ENCODE data around the gene P2RX4.

P2RX4 gene

DNA sequence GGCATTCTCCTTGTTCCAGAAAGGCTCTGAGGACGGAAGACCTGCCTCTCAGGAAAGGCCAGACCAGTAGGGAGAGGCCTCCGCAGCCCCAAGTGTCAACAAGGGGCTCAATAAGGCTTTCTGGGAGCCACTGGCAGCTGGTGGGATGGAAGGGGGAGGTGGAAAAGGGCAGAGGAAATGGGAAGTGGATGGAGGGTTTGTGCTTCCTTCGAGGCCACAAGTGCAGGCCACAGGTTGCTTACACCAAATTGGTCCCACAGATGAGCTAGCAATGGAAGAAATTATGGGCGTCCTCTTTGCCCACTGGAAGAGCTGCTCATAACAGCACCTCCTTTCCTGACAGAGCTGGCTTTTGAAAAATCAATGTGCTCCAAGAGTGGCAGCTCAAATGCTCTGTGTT, 28.2 kb downstream of the P2RX4 start:
- POLR2A ChIA-PET: interaction anchor here (0.6 to 1.5 kb wide), 2 partner anchors 20 to 70 kb away, joined by 3 read pairs; no protein-coding TSS in a partner anchor
- no peak for DNase-seq (ENCODE audit: extremely low spot score)
- TF ChIP-seq, protein P1, sequence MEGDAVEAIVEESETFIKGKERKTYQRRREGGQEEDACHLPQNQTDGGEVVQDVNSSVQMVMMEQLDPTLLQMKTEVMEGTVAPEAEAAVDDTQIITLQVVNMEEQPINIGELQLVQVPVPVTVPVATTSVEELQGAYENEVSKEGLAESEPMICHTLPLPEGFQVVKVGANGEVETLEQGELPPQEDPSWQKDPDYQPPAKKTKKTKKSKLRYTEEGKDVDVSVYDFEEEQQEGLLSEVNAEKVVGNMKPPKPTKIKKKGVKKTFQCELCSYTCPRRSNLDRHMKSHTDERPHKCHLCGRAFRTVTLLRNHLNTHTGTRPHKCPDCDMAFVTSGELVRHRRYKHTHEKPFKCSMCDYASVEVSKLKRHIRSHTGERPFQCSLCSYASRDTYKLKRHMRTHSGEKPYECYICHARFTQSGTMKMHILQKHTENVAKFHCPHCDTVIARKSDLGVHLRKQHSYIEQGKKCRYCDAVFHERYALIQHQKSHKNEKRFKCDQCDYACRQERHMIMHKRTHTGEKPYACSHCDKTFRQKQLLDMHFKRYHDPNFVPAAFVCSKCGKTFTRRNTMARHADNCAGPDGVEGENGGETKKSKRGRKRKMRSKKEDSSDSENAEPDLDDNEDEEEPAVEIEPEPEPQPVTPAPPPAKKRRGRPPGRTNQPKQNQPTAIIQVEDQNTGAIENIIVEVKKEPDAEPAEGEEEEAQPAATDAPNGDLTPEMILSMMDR (IDR thresholded peaks at IDR 0.05; ENCODE audit: control extremely low read depth, extremely low read depth, low read depth, missing control alignments): no peak
- CTCF ChIA-PET: interaction anchor here (1.0 to 4.6 kb wide), 5 partner anchors 8 to 261 kb away, joined by 3 to 40 read pairs (median 8); no protein-coding TSS in a partner anchor

DNA sequence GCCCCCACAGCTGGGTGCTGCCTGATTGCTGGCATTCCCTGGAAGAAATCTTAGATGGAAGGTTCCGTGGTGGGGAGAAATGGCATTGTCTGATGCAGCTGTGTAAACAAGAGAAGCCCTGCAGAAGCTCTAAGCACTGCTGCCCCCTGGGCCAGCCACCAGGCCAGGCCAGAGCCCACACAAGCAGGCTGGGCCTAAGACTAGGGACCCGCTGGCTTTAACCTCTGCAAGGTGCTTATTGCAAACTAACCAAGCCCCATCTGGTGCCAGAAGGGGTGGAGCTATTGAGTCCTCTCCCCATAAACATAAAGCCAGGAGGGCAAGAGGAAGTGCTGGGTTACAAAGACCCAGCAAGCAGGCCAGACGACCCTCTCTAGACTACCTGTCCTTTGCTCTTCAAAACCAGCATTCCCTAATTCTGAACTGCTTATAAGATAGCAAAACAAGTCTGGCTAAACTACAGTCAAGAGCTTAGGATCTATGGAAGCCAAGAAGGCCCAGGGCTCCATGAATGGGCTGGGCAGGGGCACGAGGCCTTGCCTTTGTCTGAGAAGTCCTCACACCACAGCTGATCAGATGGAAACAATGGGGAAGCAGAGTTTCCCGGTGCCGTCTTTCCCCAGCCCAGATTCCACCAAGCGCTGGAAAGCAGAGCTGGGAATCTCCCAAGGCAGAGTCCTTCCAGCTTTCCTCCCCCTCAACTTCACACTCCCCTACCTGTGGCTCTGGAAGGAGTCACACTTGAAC, 28.8 kb downstream of the P2RX4 start:
- ChIA-PET CTCF (interaction anchor here (0.6 to 4.6 kb wide), 12 partner anchors 9 to 261 kb away, joined by 3 to 40 read pairs (median 4); no protein-coding TSS in a partner anchor), POLR2A (interaction anchor here (1.1 to 1.6 kb wide), 3 partner anchors 10 to 1038 kb away, joined by 3 to 4 read pairs (median 3); partner anchors contain the start of gene RPLP0)
- DNase-seq (ENCODE audit: extremely low spot score): no peak

DNA sequence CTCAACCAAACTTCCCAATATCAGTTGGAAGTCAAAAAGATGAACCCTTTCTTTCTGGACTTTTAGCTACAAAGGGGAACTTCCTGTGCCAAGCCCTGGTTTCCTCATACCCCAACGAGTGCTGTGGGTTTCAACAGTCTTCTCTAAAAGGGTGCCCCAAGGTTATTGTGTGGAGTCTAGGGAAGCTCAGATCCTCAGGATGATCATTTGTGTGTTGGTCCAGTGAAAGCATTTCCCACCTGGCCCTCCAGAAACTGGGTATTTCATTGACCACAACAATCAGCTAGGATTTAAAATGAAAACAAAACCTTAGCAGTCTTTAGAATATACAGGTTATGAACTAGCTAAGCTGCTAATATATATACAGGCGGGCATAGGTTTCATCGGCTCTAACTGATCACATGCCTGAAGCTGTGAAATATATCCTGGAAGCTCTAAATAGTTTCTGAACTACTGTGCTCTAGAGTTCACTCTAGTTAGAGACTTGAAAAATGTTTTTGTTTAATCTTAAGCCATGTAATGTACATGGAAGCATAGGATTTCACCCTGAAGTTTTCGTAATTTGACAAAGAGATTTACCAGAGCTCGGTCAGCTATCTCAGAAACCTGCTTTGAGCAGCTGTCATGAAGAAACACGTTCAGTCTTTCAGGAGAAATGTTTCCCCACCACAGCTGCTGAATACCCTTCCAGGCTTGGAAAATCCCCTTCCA, 29.6 kb downstream of the P2RX4 start:
- TF ChIP-seq, protein P1 (IDR thresholded peaks at IDR 0.05; ENCODE audit: control extremely low read depth, extremely low read depth, low read depth, missing control alignments): no peak
- ChIA-PET POLR2A (interaction anchor here (1.1 to 1.6 kb wide), 3 partner anchors 10 to 1038 kb away, joined by 3 to 4 read pairs (median 3); partner anchors contain the start of gene RPLP0), CTCF (interaction anchor here (0.6 to 4.6 kb wide), 12 partner anchors 9 to 260 kb away, joined by 3 to 40 read pairs (median 4); no protein-coding TSS in a partner anchor)
- DNase-seq (ENCODE audit: extremely low spot score): no peak

More for the DNA sequence above, 28.8 kb downstream of the P2RX4 start:
- TF ChIP-seq, protein P1 (IDR thresholded peaks at IDR 0.05; ENCODE audit: control extremely low read depth, extremely low read depth, low read depth, missing control alignments): no peak

DNA sequence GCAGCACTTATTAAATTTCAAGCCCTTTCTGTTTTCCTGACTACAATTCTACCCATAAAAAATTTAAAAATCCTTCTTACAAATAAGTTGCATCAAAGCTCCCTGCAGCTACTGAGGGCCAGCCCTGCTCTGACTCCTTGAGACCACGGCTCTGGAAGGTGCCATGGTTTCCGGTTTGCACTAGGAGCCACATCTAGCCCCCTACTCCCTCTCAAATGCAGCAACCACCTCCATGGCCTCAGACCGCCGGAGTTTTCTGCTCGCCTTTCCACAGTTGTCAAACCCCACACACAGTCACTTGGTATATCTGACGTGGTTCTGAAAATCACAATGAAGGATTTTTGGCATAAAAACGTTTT, 30.1 kb downstream of the P2RX4 start:
- TF ChIP-seq, protein P1 (IDR thresholded peaks at IDR 0.05; ENCODE audit: control extremely low read depth, extremely low read depth, low read depth, missing control alignments): no peak
- DNase-seq (ENCODE audit: extremely low spot score): no peak
- ChIA-PET POLR2A (interaction anchor here (1.6 kb wide), 1 partner anchor 9 kb away, joined by 4 read pairs; no protein-coding TSS in a partner anchor), CTCF (interaction anchor here (0.7 to 4.6 kb wide), 8 partner anchors 10 to 178 kb away, joined by 3 to 40 read pairs (median 6); no protein-coding TSS in a partner anchor)

DNA sequence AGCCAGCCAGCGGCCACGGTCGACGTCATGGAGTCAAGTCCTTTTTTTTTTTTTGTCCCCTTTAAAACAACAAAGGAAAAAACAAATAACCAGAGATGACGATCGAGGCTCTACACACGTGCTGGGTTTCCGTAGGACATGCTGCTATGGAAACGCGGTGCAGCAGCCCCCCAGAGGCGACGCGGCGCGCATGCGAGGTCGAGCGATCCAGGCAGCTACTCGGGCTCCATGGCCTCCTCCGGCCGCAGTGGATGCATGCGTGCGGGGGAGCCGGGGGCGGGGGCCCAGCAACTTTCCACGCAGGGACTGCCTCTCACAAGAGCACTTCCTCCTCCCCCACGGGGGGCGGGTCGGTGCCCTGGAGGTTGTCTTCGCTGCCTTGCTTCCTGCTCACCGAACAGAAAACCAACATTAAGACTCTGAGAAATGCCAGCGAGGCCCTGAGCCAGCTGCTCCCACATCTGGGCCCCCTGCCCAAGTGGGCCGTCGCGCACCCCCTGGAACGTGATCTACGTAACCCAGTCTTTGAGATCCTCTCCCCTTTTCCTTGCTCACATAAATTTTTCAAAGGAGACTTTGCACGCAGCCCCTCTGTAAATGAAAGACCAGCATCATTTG, 30.7 kb downstream of the P2RX4 start:
- DNase-seq (ENCODE audit: extremely low spot score): peak; percentile 61
- CTCF ChIA-PET: interaction anchor here (0.7 to 4.6 kb wide), 5 partner anchors 11 to 29 kb away, joined by 3 to 40 read pairs (median 5); no protein-coding TSS in a partner anchor

More for the DNA sequence above, 30.7 kb downstream of the P2RX4 start:
- TF ChIP-seq, protein P1 (IDR thresholded peaks at IDR 0.05; ENCODE audit: control extremely low read depth, extremely low read depth, low read depth, missing control alignments): no peak
- POLR2A ChIA-PET: interaction anchor here (1.6 kb wide), 1 partner anchor 9 kb away, joined by 4 read pairs; no protein-coding TSS in a partner anchor

Data from GM10248 (cell line).